NCI-H524 (cell line): ENCODE measurements around the gene TBX6.
"Not testable (repeated sequence)": the region's sequence is repeated elsewhere in the genome, so short reads cannot be mapped to it uniquely, and the experiment has no call there.

ENCODE experiments used
- DNase-seq, 2 experiments: peaks; one replicate each; lab custom pipeline; 2025; lab: John Stamatoyannopoulos, UW

TBX6 gene, protein sequence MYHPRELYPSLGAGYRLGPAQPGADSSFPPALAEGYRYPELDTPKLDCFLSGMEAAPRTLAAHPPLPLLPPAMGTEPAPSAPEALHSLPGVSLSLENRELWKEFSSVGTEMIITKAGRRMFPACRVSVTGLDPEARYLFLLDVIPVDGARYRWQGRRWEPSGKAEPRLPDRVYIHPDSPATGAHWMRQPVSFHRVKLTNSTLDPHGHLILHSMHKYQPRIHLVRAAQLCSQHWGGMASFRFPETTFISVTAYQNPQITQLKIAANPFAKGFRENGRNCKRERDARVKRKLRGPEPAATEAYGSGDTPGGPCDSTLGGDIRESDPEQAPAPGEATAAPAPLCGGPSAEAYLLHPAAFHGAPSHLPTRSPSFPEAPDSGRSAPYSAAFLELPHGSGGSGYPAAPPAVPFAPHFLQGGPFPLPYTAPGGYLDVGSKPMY

DNA sequence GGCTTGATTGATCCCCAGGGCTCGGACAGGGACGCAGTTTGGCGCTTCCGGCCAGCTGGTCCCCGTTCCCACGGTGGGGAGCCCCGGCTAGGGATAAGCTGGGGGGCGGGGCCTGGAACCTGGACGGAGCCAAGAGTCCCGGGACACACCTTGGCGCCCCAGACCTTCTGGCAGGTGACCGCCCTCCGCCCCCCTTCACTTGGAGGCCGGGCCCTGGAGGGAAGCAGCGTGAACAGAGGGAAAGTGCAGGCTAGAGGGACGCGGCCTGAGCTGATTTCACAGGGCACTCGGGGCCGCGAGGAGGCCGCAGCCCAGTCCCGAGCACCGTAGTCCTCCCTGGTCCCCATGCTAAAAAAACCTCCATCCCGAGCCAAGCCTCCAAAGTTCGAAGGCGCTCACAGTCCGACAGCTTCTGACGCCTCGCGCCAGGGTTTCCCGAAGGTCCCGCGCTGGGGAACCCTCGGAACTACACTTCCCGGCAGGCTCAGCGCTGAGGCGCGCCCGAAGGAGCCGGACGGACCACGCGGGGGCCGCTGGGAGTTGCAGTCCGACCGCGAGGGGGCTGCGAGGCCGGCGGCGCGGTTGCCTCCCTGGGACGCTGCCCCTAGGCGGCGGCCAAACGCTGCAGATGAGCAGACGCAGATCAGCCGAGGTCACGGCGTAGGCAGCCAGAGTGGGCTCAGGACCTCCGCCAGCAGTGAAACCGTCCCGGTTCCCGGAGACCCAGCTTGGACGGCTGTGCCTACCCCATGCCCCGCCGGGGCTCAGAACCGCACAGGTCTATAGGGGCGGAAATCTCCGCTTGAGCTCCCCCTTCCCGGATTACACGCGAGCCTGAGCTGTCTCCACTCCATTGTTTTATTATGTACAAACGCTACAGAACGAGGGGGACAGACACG is at the start of gene TBX6:
Gene TBX6 (minus strand): TSS at position 451 of the 899 bp plus-strand sequence. CDS start 731 bp downstream, outside the sequence.
- DNase-seq, result peak; percentile 90 to 95

DNA sequence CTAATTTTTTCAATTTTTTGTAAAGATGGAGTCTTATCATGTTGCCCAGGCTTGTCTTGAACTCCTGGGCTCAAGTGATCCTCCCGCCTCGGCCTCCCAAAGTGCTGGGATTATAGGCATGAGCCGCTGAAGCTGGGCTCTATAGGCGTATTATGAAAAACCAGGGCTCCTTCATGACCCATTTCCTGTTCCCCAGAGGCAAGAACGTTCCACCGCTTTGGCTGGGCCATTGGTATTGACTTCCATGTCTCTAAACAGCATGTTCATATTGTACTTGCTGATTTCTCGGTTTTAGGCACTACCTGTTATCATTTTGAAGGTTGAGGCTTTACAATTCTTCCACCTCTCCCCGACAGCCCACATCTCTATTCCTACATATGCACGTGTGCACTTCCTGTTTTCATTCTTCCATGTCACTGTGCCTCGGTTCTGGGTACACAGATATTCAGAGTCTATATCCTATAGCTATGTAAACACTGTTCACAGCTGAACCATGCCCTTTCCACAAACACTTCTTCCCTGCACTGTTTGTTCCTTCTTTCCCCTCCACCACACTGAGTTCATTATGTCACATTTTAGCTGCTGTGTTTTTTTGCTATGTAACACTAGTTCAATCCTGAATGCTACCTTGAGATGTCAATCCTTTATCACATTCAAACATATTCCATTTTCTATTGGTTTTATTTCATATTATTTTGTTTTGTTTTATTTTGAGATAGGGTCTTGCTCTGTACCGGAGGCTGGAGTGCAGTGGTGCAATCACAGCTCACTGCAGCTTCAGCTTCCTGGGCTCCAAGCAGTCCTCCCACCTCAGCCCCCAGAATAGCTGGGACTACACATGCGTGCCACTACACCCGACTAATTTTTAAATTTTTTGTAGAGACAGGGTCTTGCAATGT is 48.1 kb upstream of the TBX6 start:
- DNase-seq, result no peak

- DNase-seq, result peak; percentile 31 to 71
Observed at GRCh38 chr16:30137897-30138296, 46.2 kb upstream of the TBX6 start.

DNA sequence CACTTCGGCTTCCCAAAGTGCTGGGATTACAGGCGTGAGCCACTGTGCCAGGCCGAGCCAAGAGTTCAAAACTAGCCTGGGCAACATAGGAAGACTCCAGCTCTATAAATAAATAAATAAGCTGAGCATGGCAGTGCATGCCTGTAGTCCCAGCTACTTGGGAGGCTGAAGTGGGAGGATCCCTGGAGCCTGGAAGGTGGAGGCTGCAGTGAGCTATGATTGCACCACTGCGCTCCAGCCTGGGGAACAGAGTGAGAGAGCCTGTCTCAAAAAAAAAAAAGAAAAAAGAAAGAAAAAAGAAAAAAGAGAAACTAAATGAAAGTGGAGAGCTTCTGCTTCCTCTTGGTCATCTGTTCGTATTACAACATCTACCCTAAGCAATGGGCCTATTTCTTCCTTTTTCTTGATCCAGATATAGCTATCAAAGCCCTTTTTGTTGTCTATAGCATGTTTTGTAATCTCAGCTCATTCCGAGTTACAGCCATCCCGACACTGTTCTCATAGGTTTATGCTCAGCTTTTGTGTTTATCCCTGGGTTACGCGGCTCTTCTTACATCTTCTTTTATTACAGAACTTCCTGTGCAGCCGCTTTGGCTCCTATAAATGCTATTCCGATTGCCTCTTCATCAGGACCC is 45.4 kb upstream of the TBX6 start:
- DNase-seq, result no peak

GRCh38 chr16:30132591-30132990 is 40.9 kb upstream of the TBX6 start:
- DNase-seq, result no peak

GRCh38 chr16:30131869-30132475 is 40.2 kb upstream of the TBX6 start:
- DNase-seq, result peak; percentile 96 to 99

DNA sequence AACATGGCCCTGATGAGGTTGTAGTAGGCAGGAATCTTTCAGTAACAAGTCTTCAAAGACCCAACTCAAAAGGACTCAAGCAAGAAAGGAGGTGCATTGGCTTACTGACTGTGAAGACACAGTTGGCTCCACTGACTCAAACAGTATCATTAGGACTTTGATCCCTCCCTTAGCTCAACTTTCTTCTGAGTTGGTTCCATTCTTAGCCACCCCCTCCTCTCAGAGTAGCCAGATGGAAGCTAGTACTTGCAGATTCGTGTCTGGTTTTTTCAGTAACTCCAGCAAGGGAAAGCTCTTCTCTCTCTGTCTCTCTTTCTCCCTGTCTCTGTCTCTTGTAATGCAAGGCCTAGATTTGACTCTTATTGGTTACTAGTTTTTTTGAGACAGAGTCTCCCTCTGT is 36.3 kb upstream of the TBX6 start:
- DNase-seq, result no peak

GRCh38 chr16:30125690-30126089 is 34.0 kb upstream of the TBX6 start:
- not testable (repeated sequence) for DNase-seq

- DNase-seq, result no peak
Observed at GRCh38 chr16:30124985-30125379, 33.3 kb upstream of the TBX6 start.

GRCh38 chr16:30122604-30123160 is 31.0 kb upstream of the TBX6 start:
- peak in 1 of 2 experiments; percentile 49 for DNase-seq

- DNase-seq, result no peak
Observed at GRCh38 chr16:30121741-30122571, 30.2 kb upstream of the TBX6 start.

GRCh38 chr16:30120340-30121105 is 28.8 kb upstream of the TBX6 start:
- no peak for DNase-seq

GRCh38 chr16:30119428-30119827 is 27.7 kb upstream of the TBX6 start:
- DNase-seq, result no peak

DNA sequence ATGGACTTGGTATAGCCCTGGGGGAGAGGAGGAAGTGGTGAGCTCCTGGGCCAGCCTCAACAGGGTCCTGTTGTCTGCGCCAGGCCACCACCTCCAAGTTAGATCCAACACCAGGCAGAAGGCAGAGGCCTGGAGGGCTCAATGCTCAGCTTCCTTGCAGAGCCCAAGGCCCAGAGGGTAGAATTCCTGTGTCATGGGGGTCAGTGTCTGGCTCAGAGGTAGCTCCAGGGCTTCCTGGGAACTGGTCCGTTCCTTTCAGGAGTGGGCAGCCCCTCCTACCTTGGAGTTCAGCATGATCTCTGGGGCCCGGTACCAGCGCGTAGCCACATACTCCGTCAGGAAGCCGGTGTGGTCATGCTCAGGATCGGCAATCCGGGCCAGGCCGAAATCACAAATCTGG is 26.0 kb upstream of the TBX6 start:
- DNase-seq, result no peak

DNA sequence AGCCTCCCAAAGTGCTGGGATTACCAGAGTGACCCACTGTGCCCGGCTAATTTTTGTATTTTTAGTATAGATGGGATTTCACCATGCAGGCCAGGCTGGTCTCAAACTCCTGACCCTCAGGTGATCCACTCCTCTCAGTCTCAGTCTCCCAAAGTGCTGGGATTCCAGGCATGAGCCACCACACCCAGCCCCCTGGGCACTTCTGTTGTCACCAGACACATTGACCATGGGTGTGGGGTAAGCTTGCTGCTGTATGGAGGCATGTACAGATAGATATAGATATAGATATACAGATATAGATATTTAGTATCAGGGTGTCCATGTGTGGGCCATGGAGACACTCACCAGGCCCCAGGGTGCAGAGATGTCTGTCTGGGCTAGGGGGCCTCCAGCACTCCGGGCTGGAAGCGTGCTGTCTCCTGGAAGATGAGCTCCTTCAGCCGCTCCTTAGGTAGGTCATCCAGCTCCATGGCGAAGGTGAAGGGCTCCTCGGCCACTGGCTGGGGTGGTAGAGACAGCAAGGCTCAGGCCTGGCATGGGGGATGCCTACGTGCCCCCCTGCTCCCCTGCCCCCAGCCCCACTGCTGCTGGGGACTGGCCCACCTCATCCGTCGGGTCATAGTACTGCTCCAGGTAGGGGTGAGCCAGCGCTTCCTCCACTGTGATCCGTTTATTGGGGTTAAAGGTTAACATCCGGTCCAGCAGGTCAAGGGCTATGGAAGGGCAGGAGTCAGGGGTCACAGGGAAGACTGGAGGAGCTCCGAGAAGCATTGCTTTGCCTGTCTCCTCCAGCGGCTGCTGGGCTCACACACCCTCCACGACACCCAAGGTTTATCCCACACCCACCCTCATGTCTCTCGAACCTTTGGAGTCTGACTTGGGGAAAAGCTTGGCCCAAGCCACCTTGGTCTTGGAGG is 24.8 kb upstream of the TBX6 start:
- no peak for DNase-seq

- DNase-seq, result no peak
Observed at GRCh38 chr16:30115238-30115637, 23.5 kb upstream of the TBX6 start.

DNA sequence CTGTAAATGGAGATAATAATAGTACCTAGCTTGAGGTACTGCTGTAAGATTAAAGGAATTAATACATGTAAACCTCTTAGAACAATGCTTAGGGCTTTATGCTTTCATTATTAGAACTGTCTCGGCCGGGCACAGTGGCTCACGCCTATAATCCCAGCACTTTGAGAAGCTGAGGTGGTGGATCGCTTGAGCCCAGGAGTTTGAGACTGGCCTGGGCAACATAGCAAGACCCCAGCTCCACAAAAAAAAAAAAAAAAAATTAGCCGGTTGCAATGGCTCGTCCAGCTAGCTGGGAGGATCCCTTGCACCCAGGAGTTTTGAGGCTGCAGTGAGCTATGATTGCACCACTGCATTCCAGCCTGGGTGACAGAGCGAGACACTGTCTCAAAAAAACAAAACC is 23.1 kb upstream of the TBX6 start:
- DNase-seq, result not testable (repeated sequence)

DNA sequence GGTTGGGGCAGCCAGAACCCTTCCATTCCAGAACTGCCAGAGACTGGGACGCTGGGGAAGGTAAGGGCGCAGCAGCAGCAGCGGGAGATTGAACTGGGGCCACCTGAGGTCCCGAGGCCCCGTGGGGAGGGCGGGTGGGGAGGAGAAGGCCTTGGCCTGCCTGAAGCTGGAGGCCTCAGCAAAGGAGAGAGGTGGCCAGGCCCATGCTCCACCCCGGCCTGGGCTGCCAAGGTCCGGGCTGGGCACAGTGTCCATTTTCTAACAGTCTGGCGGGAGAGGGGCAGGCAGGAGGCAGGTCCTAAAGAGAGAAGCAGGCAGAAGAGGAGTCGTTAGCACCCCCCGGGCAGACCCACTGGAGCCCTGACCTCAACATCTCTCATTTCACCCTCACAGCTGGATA is 22.7 kb upstream of the TBX6 start:
- no peak for DNase-seq
